ENCODE data around the gene HIRIP3.

The HIRIP3 gene

DNA sequence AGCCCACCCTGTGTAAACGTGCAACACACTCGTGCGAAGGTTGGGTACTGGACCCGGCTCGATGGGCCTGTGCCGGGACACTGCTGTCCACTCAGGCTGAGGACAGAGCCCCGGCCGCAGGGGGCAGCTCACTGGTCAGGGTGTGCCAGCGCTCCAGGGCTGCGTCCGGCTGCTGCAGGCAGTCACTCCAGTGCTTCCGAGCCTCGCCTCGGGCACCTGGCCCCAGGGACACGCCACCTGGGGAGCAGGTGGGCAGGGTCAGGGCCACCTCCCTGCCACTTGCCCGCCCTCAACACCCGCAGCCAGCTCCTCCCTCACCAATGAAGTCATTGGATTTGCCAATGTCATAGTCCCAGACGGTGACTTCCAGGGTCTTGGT lies 10.7 kb upstream of the HIRIP3 start:
- Histone ChIP-seq H3K4me2 (ENCODE audit: low read length) (no peak overlapping the region), H3K9me3 (ENCODE audit: control insufficient read depth, insufficient read depth, low read length) (no peaks in the 10 kb centered on the region), H3K27me3 (ENCODE audit: control insufficient read depth, low read length) (peaks cover 20% of the 10 kb centered on the region), H3K4me3 (ENCODE audit: low read length) (no peak overlapping the region), H3K9me2 (replicated peaks; ENCODE audit: control insufficient read depth, low read length) (no peaks in the 10 kb centered on the region), H3K36me3 (ENCODE audit: control insufficient read depth, low read length) (peaks cover 26% of the 10 kb centered on the region), H3K27ac (ENCODE audit: low read depth, low read length) (no peak overlapping the region), H3F3A (ENCODE audit: control insufficient read depth, insufficient read depth) (no peaks in the 10 kb centered on the region), H3K4me1 (ENCODE audit: control insufficient read depth, low read length) (peaks cover 8% of the 10 kb centered on the region), H4K20me1 (ENCODE audit: control insufficient read depth, insufficient read depth, low read depth, low read length) (no peaks in the 10 kb centered on the region), H3K79me2 (ENCODE audit: control insufficient read depth, low read length) (no peaks in the 10 kb centered on the region)
- no peak for TF ChIP-seq EZH2phosphoT487 (IDR thresholded peaks at IDR 0.05; ENCODE audit: borderline replicate concordance, low read length)

DNA sequence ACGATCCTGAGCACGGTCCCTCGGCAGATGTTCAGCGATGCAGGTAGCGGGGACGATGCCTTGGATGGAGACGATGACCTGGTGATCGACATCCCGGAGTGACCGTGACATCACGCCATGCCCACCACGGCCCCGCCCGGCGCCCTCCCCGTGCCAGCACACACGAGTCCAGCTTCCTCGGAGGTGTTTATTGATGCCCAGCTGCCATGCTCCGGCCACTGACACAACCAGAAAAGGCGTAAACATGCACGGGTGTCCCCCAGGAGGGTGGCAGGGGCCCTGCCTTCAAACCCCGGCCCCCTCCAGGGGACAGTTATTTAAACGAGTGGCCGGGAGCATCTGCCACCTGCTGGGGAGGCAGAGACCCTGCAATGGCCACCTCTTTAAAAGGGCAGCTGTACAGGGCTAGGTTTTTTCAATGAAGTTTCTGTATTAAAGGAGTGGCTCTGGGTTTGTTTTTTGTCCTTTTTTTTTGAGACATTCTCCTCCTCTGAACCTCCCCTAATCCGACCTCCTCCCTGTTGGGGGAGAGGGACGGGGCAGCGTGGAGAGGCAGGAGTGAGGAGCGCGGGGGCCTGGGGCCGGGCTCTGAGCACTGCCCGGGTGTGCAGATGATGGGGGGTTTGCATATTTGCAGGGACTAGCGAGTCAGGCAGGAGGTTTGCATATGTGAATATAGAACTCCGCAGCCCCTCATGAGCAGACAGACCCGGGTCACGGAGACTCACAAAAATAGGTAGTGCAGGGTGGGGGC lies 10.1 kb upstream of the HIRIP3 start:
- Histone ChIP-seq H4K20me1 (ENCODE audit: control insufficient read depth, insufficient read depth, low read depth, low read length) (no peaks in the 10 kb centered on the region), H3K27ac (ENCODE audit: low read depth, low read length) (no peak overlapping the region), H3K9me3 (ENCODE audit: control insufficient read depth, insufficient read depth, low read length) (no peaks in the 10 kb centered on the region), H3K4me2 (ENCODE audit: low read length) (no peak overlapping the region), H3K79me2 (ENCODE audit: control insufficient read depth, low read length) (no peaks in the 10 kb centered on the region), H3K4me1 (ENCODE audit: control insufficient read depth, low read length) (peaks cover 4% of the 10 kb centered on the region), H3K36me3 (ENCODE audit: control insufficient read depth, low read length) (peaks cover 32% of the 10 kb centered on the region), H3K27me3 (ENCODE audit: control insufficient read depth, low read length) (peaks cover 15% of the 10 kb centered on the region), H3K9me2 (replicated peaks; ENCODE audit: control insufficient read depth, low read length) (no peaks in the 10 kb centered on the region), H3K4me3 (ENCODE audit: low read length) (no peak overlapping the region), H3F3A (ENCODE audit: control insufficient read depth, insufficient read depth) (no peaks in the 10 kb centered on the region)
- TF ChIP-seq, protein P1, sequence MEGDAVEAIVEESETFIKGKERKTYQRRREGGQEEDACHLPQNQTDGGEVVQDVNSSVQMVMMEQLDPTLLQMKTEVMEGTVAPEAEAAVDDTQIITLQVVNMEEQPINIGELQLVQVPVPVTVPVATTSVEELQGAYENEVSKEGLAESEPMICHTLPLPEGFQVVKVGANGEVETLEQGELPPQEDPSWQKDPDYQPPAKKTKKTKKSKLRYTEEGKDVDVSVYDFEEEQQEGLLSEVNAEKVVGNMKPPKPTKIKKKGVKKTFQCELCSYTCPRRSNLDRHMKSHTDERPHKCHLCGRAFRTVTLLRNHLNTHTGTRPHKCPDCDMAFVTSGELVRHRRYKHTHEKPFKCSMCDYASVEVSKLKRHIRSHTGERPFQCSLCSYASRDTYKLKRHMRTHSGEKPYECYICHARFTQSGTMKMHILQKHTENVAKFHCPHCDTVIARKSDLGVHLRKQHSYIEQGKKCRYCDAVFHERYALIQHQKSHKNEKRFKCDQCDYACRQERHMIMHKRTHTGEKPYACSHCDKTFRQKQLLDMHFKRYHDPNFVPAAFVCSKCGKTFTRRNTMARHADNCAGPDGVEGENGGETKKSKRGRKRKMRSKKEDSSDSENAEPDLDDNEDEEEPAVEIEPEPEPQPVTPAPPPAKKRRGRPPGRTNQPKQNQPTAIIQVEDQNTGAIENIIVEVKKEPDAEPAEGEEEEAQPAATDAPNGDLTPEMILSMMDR (IDR thresholded peaks at IDR 0.05; ENCODE audit: low read depth, low read length, poor library complexity, severe bottlenecking) = peak; percentile 85
- no peak for TF ChIP-seq EZH2phosphoT487 (IDR thresholded peaks at IDR 0.05; ENCODE audit: borderline replicate concordance, low read length)

DNA sequence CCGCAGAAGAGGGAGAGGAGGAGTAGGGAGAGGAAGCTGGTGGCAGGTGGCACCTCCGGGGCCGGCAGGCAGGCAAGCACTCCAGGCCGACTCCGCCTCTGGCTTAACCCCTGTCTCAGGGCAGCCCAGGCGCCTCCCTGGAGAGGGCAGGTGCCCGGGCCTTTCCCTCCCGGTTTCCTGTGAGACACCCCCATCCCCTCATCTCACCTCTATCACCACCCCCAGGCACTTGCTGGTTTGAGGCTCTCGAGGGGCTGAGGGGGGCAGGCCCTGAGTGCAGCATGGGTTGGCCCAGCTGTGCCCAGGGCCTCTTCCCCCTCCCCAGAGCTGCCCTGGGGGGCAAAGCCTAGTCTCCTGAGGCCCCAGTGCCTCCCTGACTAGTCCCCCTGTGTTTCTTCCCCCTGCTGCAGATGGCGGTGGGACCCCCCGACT lies 9.4 kb upstream of the HIRIP3 start:
- Histone ChIP-seq H3K79me2 (ENCODE audit: control insufficient read depth, low read length) (no peaks in the 10 kb centered on the region), H3F3A (ENCODE audit: control insufficient read depth, insufficient read depth) (no peaks in the 10 kb centered on the region), H3K27ac (ENCODE audit: low read depth, low read length) (no peak overlapping the region), H3K4me1 (ENCODE audit: control insufficient read depth, low read length) (no peaks in the 10 kb centered on the region), H3K27me3 (ENCODE audit: control insufficient read depth, low read length) (peaks cover 8% of the 10 kb centered on the region), H3K4me2 (ENCODE audit: low read length) (no peak overlapping the region), H3K9me2 (replicated peaks; ENCODE audit: control insufficient read depth, low read length) (no peaks in the 10 kb centered on the region), H3K4me3 (ENCODE audit: low read length) (no peak overlapping the region), H3K36me3 (ENCODE audit: control insufficient read depth, low read length) (peaks cover 36% of the 10 kb centered on the region), H4K20me1 (ENCODE audit: control insufficient read depth, insufficient read depth, low read depth, low read length) (no peaks in the 10 kb centered on the region), H3K9me3 (ENCODE audit: control insufficient read depth, insufficient read depth, low read length) (no peaks in the 10 kb centered on the region)
- no peak for TF ChIP-seq EZH2phosphoT487 (IDR thresholded peaks at IDR 0.05; ENCODE audit: borderline replicate concordance, low read length)
- TF ChIP-seq, protein P1 (IDR thresholded peaks at IDR 0.05; ENCODE audit: low read depth, low read length, poor library complexity, severe bottlenecking) = no peak

DNA sequence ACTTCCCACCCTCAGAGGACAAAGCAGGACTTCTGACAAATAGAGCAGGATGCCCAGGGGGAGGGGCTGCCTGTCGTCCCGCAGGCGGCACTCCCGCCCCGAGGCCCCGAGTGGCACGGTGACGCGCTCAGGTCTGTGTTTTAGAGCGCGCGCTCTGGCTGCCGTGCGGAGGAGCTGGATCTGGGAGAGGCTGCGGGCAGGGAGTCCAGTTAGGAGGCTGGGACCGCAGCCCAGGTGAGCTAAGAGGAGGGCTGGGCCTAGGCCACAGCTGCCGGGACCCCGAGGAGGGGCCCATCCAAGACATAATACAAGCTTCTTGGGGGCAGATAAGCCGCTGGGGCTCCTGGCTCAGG lies 9.0 kb upstream of the HIRIP3 start:
- H3K9me2 ChIP-seq (replicated peaks; ENCODE audit: control insufficient read depth, low read length) = no peaks in the 10 kb centered on the region
- no peak overlapping the region for H3K27ac ChIP-seq (ENCODE audit: low read depth, low read length)
- H3K36me3 ChIP-seq (ENCODE audit: control insufficient read depth, low read length) = peaks cover 40% of the 10 kb centered on the region
- H3K27me3 ChIP-seq (ENCODE audit: control insufficient read depth, low read length) = peaks cover 4% of the 10 kb centered on the region; the same call in 1 of the 2 replicates
- H3K79me2 ChIP-seq (ENCODE audit: control insufficient read depth, low read length) = no peaks in the 10 kb centered on the region
- H3F3A ChIP-seq (ENCODE audit: control insufficient read depth, insufficient read depth) = no peaks in the 10 kb centered on the region
- no peaks in the 10 kb centered on the region for H4K20me1 ChIP-seq (ENCODE audit: control insufficient read depth, insufficient read depth, low read depth, low read length)
- H3K4me3 ChIP-seq (ENCODE audit: low read length) = no peak overlapping the region
- TF ChIP-seq, protein P1 (IDR thresholded peaks at IDR 0.05; ENCODE audit: low read depth, low read length, poor library complexity, severe bottlenecking) = no peak
- no peak for TF ChIP-seq EZH2phosphoT487 (IDR thresholded peaks at IDR 0.05; ENCODE audit: borderline replicate concordance, low read length)
- no peaks in the 10 kb centered on the region for H3K4me1 ChIP-seq (ENCODE audit: control insufficient read depth, low read length)
- H3K4me2 ChIP-seq (ENCODE audit: low read length) = no peak overlapping the region
- no peaks in the 10 kb centered on the region for H3K9me3 ChIP-seq (ENCODE audit: control insufficient read depth, insufficient read depth, low read length)

Data from DOHH2 (cell line).